Measurements from ENCODE around the gene SZT2. TPM values are rescaled to one million over a fixed set of nuclear protein-coding genes. Genes with fewer than 3 reads are reported as not detected.
"Not testable (repeated sequence)": the region's sequence is repeated elsewhere in the genome, so short reads cannot be mapped to it uniquely, and the experiment has no call there.

SZT2 gene
- total RNA-seq, 2 donors from 2014 or later, result 34.8 to 50.5 TPM

GRCh38 chr1:43468414-43468813 is 78.7 kb downstream of the SZT2 start:
- no peak for TF ChIP-seq CTCF (IDR thresholded peaks at IDR 0.05)
- Histone ChIP-seq H3K27ac (no peak overlapping the region), H3K4me3 (no peak overlapping the region), H3K36me3 (no peaks in the 10 kb centered on the region), H3K9me3 (no peaks in the 10 kb centered on the region), H3K9ac (ENCODE audit: low read depth in 2 of 2, low read length in 2 of 2) (no peak overlapping the region), H3K4me1 (no peaks in the 10 kb centered on the region), H3K27me3 (no peaks in the 10 kb centered on the region)
- DNase-seq, result no peak
- intact Hi-C loops (cut with DNase I), result no loop called here

GRCh38 chr1:43469932-43470331 is 80.2 kb downstream of the SZT2 start:
- no peak overlapping the region for H3K9ac ChIP-seq (ENCODE audit: low read depth in 2 of 2, low read length in 2 of 2)
- H3K27me3 ChIP-seq, result no peaks in the 10 kb centered on the region
- H3K4me3 ChIP-seq, result no peak overlapping the region
- H3K9me3 ChIP-seq, result no peaks in the 10 kb centered on the region
- TF ChIP-seq CTCF (IDR thresholded peaks at IDR 0.05), result no peak
- DNase-seq, result no peak
- H3K27ac ChIP-seq, result no peak overlapping the region
- H3K4me1 ChIP-seq, result no peaks in the 10 kb centered on the region
- intact Hi-C loops (cut with DNase I), result no loop called here
- H3K36me3 ChIP-seq, result no peaks in the 10 kb centered on the region

GRCh38 chr1:43472087-43472462 is 82.4 kb downstream of the SZT2 start:
- H3K9ac ChIP-seq (ENCODE audit: low read depth in 2 of 2, low read length in 2 of 2), result no peak overlapping the region
- H3K36me3 ChIP-seq, result no peaks in the 10 kb centered on the region
- no peaks in the 10 kb centered on the region for H3K9me3 ChIP-seq
- no peaks in the 10 kb centered on the region for H3K27me3 ChIP-seq
- TF ChIP-seq CTCF (IDR thresholded peaks at IDR 0.05), result no peak
- H3K27ac ChIP-seq, result no peak overlapping the region
- intact Hi-C loops (cut with DNase I), result no loop called here
- H3K4me1 ChIP-seq, result no peaks in the 10 kb centered on the region
- H3K4me3 ChIP-seq, result no peak overlapping the region
- no peak for DNase-seq

GRCh38 chr1:43472463-43473151 is 82.9 kb downstream of the SZT2 start:
- H3K4me1 ChIP-seq; H3K27ac ChIP-seq; DNase-seq; H3K27me3 ChIP-seq; H3K9ac ChIP-seq (ENCODE audit: low read depth in 2 of 2, low read length in 2 of 2); H3K9me3 ChIP-seq; intact Hi-C loops (cut with DNase I); H3K36me3 ChIP-seq; H3K4me3 ChIP-seq: not testable (repeated sequence)

- H3K36me3 ChIP-seq, result no peaks in the 10 kb centered on the region
- TF ChIP-seq CTCF (IDR thresholded peaks at IDR 0.05), result no peak
- no peak overlapping the region for H3K27ac ChIP-seq
- intact Hi-C loops (cut with DNase I), result no loop called here
- no peaks in the 10 kb centered on the region for H3K4me1 ChIP-seq
- H3K4me3 ChIP-seq, result no peak overlapping the region
- H3K27me3 ChIP-seq, result no peaks in the 10 kb centered on the region
- DNase-seq, result no peak
- H3K9ac ChIP-seq (ENCODE audit: low read depth in 2 of 2, low read length in 2 of 2), result no peak overlapping the region
- H3K9me3 ChIP-seq, result no peaks in the 10 kb centered on the region
Measured at GRCh38 chr1:43473463-43473862, 83.8 kb downstream of the SZT2 start.

- H3K27ac ChIP-seq; H3K9ac ChIP-seq (ENCODE audit: low read depth in 2 of 2, low read length in 2 of 2); H3K36me3 ChIP-seq; H3K27me3 ChIP-seq; H3K4me3 ChIP-seq; H3K9me3 ChIP-seq; DNase-seq; H3K4me1 ChIP-seq; intact Hi-C loops (cut with DNase I): not testable (repeated sequence)
Measured at GRCh38 chr1:43475611-43476401, 86.1 kb downstream of the SZT2 start.

Measured in colonic mucosa (tissue), 4 donors.